Measurements from ENCODE around the gene ADAP1.
"Not testable (repeated sequence)": the region's sequence is repeated elsewhere in the genome, so short reads cannot be mapped to it uniquely, and the experiment has no call there.

ADAP1 gene

DNA sequence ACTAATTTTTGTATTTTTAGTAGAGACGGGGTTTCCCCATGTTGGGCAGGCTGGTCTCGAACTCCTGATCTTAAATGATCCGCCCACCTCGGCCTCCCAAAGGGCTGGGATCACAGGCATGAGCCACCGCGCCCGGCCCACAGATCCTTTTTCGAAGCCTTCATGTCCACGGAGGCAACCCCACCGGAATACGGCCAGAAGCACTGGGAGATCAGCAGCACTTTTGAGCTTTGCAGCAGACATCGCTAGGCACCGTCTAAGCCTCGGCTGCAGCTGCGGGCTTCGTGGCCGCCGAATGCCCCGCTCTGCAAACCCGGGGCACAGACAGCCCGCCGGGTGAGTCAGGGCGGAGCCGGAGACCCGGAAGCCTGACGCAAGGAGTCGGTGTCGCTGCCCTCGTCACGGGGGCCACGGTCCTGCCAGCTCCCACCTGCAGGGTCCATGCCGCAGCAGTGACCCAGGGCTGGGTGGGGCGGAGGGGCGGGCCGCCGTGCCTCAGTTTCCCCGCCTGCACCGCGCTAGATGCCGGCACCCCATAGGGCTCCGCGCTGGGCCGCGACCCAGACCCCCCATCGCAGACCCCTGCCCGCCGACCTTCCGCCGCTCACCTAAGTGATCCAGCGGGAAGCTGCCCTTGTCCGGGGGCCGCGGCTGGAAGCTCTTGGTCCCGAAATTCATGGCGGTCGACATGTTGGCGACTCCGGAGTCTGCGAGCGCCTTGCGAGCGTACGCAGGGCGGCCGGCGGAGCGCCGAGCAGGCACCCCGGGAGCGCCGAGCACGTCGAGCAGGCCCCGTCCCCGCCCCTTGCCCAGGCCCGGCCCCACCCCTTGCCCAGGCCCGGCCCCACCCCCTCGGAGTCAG is 20.6 kb upstream of the ADAP1 start, which contains the start of gene COX19:
TSS of gene COX19 (minus strand) at position 730 of the 862 bp plus-strand sequence. CDS start at position 690, 40 bp downstream.
- peak; percentile 88 for DNase-seq (ENCODE audit: low read depth)

DNA sequence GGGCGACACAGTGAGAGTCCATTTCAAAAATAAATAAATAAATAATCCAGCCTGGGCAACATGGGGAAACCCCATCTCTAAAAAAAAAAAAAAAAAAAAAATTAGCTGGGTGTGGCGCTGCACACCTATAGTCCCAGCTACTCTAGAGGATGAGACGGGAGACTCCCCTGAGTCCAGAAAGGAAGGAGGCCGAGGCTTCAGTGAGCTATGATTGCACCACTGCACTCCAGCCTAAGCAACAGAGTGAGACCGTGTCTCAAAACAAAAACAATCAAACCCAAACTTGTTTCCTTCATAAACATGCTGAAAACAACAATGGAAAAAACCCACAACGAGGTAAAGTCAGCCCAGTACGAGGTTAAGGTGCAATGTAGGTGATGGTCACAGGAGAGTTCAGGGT is 19.7 kb upstream of the ADAP1 start:
- no peak for DNase-seq (ENCODE audit: low read depth)

DNA sequence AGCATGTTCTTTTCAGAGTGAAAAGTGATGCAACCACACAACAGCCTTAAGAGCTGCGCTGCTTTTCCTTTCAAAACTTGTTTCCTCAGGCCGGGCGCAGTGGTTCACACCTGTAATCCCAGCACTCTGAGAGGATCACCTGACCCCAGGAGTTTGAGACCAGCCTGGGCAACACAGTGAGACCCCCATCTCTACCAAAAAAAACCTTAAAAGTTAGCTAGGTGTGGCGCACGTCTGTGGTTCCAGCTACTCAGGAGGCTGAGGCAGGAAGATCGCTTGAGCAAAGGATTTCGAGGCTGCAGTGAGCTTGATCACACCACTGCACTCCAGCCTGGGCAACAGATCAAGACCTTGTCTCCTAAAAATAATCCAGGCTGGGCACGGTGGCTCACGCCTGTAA is 18.8 kb upstream of the ADAP1 start:
- no peak for DNase-seq (ENCODE audit: low read depth)

DNA sequence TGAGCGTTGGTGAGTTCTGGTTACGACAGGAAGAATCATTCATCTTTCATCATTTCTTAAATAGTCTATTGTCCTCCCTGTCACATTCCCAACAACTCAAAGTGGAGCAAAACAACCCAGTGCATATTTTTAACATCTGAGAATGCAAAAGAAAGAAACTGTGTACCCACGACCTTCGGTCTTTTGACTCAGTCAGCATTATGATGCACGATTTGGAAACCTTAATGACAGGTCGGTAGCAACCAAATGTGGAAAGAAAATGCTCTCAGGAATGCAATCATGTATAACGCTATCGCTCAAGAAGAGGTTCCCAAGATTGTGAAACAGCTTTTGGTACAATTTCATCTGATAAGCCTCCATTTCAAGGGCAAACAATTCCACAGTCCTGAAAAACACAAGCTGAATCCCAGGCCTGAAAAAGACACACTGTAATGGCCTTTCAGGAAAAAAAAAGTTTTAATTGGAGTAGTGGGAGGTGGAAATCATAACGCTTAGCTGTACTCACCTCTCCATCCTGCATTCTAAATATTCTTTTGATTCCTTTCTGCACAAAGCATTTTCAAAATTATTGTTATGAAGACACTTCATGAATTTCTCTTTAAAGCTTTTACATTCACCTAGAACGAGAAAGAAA is 18.3 kb upstream of the ADAP1 start:
- DNase-seq (ENCODE audit: low read depth), result no peak

DNA sequence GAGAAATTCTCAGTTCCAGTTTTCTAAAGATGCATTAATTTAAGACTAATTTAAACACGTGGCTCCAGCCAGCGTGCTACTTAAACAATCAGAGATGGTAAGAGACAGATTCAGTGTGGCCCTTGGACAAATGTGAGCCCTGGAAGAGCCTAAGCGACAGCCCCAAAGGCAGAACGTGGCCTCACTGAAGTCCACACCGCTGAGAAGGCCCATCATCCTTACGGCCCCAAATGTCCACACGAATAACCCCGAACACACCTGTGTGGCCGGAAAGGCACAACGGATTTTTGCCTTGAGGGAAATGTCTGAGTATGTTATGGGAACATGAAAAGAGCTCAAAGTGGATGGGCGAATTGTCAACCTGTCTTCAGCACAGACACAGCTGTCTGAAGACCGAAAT is 17.6 kb upstream of the ADAP1 start:
- DNase-seq (ENCODE audit: low read depth), result no peak

DNA sequence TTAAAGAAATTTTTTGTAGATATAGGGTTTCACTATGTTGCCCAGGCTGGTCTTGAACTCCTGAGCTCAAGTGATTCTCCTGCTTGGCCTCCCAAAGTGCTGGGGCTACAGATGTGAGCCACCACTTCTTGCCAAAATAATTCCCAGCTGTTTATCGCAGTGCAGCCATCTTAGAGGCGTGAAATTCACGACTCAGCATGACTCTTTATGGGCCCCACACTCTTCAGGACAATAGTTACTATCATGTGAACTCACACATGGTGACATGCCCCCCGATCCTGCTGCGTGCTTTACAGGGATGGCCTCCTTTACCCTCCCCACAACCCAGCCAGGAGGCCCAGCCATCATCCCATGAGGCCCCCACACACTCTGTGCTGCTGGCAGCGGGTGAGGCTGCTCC is 16.3 kb upstream of the ADAP1 start:
- no peak for DNase-seq (ENCODE audit: low read depth)

DNA sequence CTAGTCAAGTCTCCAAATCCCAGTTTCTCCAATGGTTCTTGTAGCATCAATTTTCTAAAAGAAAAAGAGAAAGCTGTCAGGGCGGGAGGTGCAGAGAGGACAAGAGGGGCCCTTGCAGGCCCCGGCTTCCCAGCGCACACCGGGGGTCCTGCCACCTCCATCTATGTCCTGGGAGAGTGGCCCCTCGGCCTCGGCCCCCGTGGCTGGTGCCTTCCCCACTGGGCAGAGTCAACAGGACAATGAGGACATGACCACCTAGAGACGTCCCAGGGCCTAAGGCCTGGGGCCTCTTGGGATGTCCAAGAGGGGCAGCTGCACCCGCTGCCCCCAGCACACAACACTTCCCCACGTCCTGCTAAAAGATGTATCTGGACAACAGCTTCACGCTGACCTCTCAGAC is 14.9 kb upstream of the ADAP1 start:
- no peak for DNase-seq (ENCODE audit: low read depth)

DNA sequence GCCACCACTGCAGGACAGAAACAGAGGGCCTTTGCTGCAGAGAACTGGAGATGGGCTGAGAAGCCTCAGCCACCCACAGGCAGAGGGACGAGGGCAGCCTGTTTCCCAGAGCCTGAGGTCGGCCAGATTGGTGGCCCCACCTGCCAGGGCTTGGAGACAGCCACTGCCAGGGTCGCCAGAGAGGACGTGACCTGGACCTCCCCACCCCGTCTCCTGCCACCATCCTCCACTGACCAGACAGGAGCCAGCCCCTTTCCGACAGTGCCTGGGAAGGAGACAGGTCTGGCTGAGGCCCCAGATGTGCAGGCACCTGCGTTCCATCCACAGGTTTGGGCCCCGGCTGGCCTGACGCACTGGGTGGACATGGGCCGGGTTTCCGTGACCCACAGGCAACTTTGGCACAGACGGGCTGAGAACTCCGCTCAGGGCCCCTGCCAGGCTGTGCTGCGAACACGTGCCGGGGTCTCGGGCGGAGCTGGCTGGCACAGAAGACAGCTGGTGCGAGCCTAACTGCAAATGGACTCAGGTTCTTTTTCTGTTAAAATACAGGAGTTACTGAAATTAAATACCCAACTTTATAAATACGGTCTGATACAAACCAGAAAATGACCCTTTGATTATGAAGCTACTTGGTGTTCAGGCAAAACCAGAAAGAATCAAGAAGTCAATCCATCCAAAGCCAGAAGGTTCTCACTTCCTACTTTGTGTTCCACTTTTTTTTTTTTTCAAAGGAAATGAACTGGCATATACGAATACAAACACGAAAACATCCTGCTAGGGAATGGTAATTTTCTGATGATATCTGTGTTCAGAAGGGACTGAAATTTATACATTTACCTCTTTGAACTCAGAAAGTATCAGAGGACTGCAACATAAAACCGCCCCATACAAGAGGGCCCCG is 14.0 kb upstream of the ADAP1 start:
- no peak for DNase-seq (ENCODE audit: low read depth)

DNA sequence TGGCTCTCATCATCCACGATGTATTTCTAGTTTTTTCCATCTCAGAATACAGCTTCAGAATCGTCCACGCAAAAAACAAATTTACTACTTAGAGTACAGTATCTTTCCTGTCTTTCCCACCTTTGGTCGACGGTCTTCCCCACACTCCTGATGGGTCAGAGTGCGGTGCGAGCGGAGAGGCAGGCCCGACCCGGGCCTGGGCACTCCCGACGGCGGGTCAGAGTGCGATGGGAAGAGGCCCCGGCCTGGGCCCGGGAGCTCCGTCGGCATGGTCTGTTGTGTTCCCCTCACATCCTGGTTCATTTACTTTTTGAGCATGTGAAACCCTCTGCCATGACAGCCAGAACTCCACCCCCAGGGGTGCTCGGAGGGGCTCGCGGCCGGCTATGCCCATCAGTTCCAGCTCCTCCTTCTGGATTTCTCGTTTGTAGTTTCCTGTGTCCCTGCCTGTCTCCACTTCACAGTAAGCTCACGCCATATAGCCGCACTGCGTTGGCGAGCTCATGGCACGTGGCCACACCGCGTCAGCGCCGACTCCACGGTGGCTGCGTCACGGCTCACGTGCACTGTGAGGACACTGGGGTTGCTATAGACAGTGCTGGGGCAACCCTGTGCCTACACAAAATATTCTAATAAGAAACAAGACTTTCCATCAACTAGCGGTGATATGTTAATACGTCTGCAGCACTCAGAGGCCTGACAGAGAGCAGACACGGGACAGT is 13.0 kb upstream of the ADAP1 start:
- DNase-seq (ENCODE audit: low read depth), result no peak

DNA sequence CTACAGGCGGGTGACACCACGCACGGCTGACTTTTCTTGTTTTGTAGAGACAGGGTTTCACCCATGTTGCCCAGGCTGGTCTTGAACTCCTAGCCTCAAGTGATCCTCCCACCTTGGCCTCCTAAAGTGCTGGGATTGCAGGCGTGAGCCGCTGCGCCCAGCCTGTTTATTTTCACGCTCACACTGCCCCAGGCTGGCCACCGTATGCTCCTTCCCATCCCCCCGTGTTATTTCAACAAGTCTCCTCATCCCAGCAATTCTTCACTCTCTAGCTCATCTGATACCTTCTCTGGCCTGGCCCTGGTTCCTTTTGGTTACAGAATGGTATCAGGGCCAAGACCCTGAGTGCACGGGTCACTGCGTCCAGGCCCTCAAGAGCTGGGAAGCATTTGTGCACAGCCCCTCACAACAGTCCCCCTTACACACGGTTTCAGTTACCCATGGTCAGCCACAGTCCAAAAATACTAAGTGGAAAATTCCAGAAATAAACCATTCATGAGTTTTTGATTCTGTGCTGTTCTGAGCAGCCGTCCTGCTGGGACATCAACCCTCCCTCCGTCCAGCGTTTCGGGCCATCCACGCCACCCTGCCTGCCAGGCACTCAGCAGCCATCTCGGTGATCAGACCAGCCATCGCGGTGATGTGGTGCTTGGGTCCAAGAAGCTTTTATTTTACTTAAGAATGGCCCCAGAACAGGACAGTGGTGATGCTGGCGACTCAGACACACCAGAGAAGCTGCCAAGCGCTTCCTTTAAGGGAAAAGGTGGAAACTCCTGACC is 12.0 kb upstream of the ADAP1 start:
- no peak for DNase-seq (ENCODE audit: low read depth)

DNA sequence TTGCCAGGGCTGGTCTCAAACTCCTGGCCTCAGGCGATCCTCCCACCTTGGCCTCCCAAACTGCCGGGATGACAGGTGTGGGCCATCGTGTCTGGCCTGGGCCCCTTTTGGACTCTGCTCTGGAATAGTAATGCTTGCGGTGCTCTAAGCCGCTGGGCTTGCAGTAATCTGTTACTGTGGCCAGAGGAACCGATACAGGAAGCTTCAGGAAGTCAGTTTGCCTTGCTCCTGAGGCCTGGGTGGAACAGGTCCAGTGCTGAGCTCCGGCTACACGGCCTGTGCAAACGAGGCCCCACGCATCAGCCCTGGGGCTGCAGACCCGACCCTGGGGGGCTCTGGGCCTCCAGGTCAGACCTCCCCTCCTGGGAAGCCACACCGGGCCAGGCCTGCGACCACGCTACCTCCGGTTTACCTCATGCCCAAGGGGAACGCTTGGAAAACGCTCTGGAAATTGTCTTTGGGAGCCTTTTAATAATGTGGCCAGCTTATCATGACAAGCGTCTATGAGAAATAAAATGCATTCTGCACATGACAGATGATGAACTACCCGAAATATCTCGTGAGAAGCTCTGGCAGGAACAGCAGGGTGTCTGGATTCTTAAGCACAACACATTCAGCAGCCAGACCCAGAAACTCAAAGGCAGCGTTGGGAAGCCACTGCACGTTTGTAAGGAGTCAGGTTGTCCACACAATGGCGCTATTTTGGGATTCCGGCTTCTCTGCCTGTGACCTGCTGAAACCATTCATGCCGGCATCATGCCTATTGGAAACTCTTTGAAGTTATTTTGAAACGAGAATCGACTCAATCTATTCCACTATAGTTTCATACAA is 10.1 kb upstream of the ADAP1 start:
- no peak for DNase-seq (ENCODE audit: low read depth)

DNA sequence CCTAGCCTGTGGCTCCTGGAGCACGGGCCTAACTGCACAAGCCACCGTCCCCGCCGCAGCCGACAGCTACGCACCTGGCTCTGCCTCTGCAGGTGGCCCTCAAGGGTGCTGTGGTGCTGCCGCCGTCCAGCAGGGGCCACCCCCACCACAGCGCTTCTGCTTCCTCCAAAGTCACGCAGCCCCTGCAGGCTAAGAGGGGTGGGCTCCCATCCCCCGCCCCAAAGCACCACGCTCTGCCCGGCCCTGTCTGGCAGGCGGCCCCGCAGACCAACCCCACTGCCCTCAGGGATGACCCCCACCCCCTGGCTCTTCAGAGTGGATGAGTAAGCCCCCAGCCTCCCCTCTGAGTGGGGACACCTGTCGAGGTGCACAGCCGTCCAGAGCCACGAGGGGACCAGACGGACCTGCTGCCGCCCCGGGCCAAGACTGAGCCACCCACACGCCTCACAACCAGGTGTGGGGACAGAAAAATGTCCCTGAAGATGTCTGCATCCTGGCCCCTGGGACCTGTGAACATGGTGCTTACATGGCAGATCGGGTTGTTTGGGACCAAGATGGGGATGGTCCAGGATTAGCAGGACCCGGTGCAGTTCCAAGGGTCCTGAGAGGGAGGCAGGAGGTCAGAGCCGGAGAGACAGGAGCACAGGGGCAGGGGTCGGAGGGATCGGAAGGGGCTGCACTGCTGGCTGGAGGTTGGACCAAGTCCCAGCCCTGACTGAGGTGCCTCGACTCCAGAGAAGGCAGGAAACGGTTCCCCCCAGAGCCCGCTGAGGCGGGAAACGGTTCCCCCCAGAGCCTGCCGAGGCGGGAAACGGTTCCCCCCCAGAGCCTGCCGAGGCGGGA is 9.0 kb upstream of the ADAP1 start:
- no peak for DNase-seq (ENCODE audit: low read depth)

DNA sequence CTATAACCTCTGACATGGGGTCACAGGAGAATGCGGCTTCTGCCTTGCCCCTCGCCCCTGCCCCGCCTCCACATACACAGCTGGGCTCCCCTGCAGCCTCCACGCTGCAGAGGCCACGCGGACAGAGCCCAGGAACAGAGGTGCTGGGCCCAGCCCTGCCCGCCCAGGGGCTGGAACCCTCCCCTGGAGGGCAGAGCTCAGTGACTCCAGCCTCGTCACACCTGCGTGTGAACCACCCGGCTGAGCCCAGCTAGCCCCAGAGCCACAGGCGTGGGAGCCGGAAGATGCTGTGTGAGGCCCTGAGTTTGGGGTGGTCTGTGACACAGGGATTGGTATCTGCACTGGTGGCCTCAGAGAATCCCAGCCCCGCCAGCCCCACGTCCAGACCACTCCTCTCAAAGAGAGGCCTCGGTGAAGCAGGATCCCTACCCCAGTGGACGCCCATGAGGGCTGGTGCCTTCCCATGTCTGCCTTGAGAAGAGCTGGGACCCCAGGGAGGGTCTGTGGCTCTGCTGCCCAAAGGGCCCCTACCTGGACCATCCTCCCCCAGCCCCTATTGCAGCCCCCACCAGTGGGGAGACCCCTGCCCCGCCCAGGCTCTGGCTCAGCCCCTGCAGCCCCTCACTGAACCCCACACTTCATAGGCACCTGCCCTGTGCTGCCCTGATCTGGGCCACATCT is 8.1 kb upstream of the ADAP1 start:
- DNase-seq (ENCODE audit: low read depth), result no peak

DNA sequence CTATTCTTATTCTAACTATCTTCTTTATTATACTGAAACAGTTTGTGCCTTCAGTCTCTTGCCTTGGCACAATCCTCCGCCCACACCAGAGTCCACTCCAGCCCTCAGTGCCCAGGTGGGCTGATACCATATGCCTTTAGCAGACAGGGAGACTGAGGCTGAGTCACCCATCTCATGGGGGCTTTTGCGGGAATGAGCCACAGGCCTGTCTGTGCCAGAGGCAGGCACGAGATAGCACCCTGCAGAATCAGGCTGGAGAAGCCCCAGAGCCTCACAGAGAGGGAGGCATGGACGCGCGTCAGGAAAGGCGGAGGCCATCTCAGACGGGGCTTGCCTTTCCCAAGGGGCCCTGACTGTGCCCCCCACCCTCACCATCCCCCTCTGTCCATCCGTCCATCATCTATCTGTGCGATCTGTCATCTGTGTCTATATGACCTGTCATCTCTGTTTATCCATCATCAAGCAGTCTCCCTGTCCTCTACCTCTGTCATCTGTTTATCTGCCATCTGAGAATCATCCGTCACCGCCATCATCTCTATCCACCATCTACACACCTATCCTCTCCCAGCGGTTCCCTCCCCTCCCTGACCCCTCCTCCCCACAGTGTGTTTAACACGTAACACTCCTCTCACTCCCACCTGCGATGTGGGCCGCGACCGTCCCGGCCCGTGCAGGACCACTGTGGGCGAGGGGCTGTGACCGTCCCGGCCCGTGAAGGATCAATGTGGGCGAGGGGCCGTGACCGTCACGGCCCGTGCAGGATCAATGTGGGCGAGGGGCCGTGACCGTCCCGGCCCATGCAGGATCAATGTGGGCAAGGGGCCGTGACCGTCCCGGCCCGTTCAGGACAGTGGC is 7.3 kb upstream of the ADAP1 start:
- no peak for DNase-seq (ENCODE audit: low read depth)

DNA sequence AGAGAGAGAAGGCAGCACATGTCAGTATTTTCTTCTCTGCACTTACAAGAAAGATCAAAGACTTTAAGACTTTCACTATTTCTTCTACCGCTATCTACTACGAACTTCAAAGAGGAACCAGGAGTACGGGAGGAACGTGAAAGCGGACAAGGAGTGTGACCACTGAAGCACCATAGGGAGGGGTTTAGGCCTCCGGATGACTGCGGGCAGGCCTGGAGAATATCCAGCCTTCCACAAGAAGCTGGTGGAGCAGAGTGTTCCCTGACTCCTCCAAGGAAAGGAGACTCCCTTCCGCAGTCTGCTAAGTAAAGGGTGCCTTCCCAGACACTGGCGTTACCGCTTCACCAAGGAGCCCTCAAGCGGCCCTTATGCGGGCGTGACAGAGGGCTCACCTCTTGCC is 6.5 kb upstream of the ADAP1 start:
- not testable (repeated sequence) for DNase-seq (ENCODE audit: low read depth)

DNA sequence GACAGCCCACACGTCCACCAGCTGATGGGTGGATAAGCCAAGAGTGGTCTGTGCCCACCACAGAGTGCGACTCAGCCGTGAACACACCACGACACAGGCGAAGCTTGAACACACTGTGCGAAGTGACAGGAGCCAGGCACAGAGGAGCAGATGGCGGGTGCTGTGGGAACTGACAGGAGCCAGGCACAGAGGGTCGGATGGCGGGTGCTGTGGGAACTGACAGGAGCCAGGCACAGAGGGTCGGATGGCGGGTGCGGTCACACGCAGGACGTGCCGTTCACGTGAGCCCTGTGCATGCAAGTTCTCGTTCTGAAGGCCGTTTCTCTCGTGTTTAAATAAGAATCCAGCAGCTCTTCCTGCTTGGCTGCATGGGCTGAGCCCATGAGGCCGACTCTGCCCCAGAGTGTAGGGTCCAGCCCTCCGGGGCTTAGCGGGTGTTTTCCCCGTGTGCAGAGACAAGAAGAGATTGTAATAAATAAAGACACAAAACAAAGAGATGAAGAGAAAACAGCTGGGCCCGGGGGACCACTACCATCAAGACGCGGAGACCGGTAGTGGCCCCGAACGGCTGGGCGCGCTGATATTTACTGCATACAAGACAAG is 5.9 kb upstream of the ADAP1 start:
- DNase-seq (ENCODE audit: low read depth), result no peak

DNA sequence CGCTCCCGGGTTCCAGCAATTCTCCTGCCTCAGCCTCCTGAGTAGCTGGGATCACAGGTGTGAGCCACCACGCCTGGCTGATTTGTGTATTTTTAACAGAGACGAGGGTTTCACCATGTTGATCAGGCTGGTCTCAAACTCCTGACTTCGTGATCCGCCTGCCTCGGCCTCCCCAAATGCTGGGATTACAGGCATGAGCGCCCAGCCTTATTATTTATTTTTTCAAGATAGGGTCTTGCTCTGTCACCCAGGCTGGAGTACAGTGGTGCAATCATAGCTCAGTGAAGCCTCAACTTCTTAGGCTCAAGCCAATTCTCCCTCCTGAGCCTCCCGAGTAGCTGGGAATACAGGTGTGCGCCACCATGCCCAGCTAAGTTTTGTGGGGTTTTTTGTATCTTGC is 5.3 kb upstream of the ADAP1 start:
- not testable (repeated sequence) for DNase-seq (ENCODE audit: low read depth)

All from activated T-helper 9 cell treated with anti-CD3 and anti-CD28 coated beads, Interleukin-2, amount 50 U/mL, for 16 hours (primary cell).